HepG2 (cell line): ENCODE results near the gene TTLL12. TPM values are rescaled to one million over a fixed set of nuclear protein-coding genes. Genes with fewer than 3 reads are reported as not detected.

ENCODE experiments used
- ATAC-seq: fragments of 200-7000 bp; cut with Tn5 transposase; 3 replicates; pipeline ENCODE4 v1.9.1; 2020; ENCODE audit warnings: mild to moderate bottlenecking, moderate library complexity
- BruUV-seq: library from RNA; stranded (reverse); fragments of 400-500 nt; replicated peaks from 2 replicates; lab custom pipeline; 2021; lab: Mats Ljungman, UMichigan
- CTCF ChIA-PET: fragments of 300-600 bp; formaldehyde crosslinking; extraction: SDS; loops from one replicate; lab custom pipeline; 2021; ENCODE audit warnings: low total read pairs, inconsistent platforms, low intra/inter-chr PET ratio; lab: Yijun Ruan, JAX
- POLR2A ChIA-PET: fragments of 350-600 bp; sonication (Branson Sonifier 250); formaldehyde crosslinking; loops from one replicate; lab custom pipeline; 2020; ENCODE audit warnings: antibody characterized with exemption, inconsistent platforms; lab: Yijun Ruan, JAX
- DNase-seq: peaks from one replicate; pipeline ENCODE4 v3.0.0-alpha.2; 2015; ENCODE audit warnings: low spot score
- FAIRE-seq: peaks from 3 replicates; lab custom pipeline; 2011; peaks lifted over from hg19 to GRCh38; lab: Jason Lieb, UNC
- H2AFZ ChIP-seq: one replicate; pipeline ENCODE4 v1.6.1; 2011; ENCODE audit warnings: low read length, inconsistent platforms
- H3K27ac ChIP-seq: fragments of 300-600 bp; 3 replicates; pipeline ENCODE4 v1.8.0; 2011; ENCODE audit warnings: mixed run types, mild to moderate bottlenecking, mixed read lengths, low read length, inconsistent platforms; ENCODE audit not compliant: insufficient read depth; ENCODE audit errors: extremely low read length
- H3K27me3 ChIP-seq, 2 experiments: fragments of 200-600 bp in 1 of 2; 2 replicates in 1 of 2; 3 replicates in 1 of 2; pipeline versions ENCODE4 v1.6.0 to v1.8.0; 2011; ENCODE audit warnings: low read length in 2 of 2, mild to moderate bottlenecking in 2 of 2, moderate library complexity in 2 of 2, inconsistent platforms in 1 of 2; ENCODE audit not compliant: insufficient read depth in 2 of 2, control insufficient read depth in 1 of 2
- H3K36me3 ChIP-seq, 2 experiments: fragments of 200-600 bp in 1 of 2; replicated peaks in 1 of 2; 2 replicates in 1 of 2; 3 replicates in 1 of 2; pipeline versions ENCODE4 v1.5.1 to v1.8.0; 2011; ENCODE audit warnings: low read length in 2 of 2, inconsistent platforms in 1 of 2; ENCODE audit not compliant: insufficient read depth in 2 of 2, control insufficient read depth in 1 of 2
- H3K4me1 ChIP-seq: 2 replicates; pipeline ENCODE4 v1.5.1; 2012; ENCODE audit warnings: low read length, inconsistent platforms; ENCODE audit not compliant: insufficient read depth
- H3K4me2 ChIP-seq: 2 replicates; pipeline ENCODE4 v1.6.0; 2011; ENCODE audit warnings: low read depth, low read length, inconsistent platforms
- H3K4me3 ChIP-seq, 3 experiments: fragments of 200-600 bp in 1 of 3; sonication (generic), shearing (Covaris generic) in 1 of 3; replicated peaks in 1 of 3; 2 replicates each; pipeline ENCODE4 v1.5.1; 2011 to 2016; ENCODE audit warnings: low read length in 3 of 3, inconsistent platforms in 2 of 3, low read depth in 2 of 3, mild to moderate bottlenecking in 2 of 3, control low read depth in 1 of 3, mixed read lengths in 1 of 3; ENCODE audit not compliant: insufficient read depth in 1 of 3
- H3K79me2 ChIP-seq: one replicate; pipeline ENCODE4 v1.6.1; 2011; ENCODE audit warnings: low read length, inconsistent platforms; ENCODE audit not compliant: insufficient read depth
- H3K9ac ChIP-seq: 2 replicates; pipeline ENCODE4 v1.6.0; 2011; ENCODE audit warnings: mild to moderate bottlenecking, low read depth, low read length, inconsistent platforms; ENCODE audit not compliant: insufficient read depth
- H3K9me3 ChIP-seq: 2 replicates; pipeline ENCODE4 v1.5.1; 2012; ENCODE audit warnings: mild to moderate bottlenecking, low read length
- H4K20me1 ChIP-seq: 2 replicates; pipeline ENCODE4 v1.6.0; 2011; ENCODE audit warnings: inconsistent platforms, mild to moderate bottlenecking, low read length, moderate library complexity; ENCODE audit not compliant: insufficient read depth
- EP300 ChIP-seq, 3 experiments: sonication (generic) in 1 of 3; formaldehyde crosslinking in 1 of 3; IDR thresholded peaks; 2 replicates each; pipeline versions ENCODE4 v1.5.1 to v1.6.1; 2011 to 2020; ENCODE audit warnings: low read depth in 2 of 3, low read length in 2 of 3, borderline replicate concordance in 1 of 3, improper control_type of control experiment in 1 of 3, mild to moderate bottlenecking in 1 of 3, missing genetic modification reagents in 1 of 3, moderate library complexity in 1 of 3
- FOXA3 ChIP-seq: IDR thresholded peaks from 2 replicates; pipeline ENCODE4 v1.6.1; 2016; ENCODE audit warnings: missing genetic modification reagents, missing compliant biosample characterization
- HNRNPL ChIP-seq: fragments of 200-400 bp; formaldehyde crosslinking; IDR thresholded peaks from 2 replicates; pipeline ENCODE4 v1.6.1; 2017; ENCODE audit warnings: mild to moderate bottlenecking, low read depth, low read length
- KLF15 ChIP-seq: sonication (generic); formaldehyde crosslinking; IDR thresholded peaks from 2 replicates; pipeline ENCODE4 v1.8.1; 2023; ENCODE audit warnings: borderline replicate concordance, mild to moderate bottlenecking, inconsistent platforms, missing genetic modification reagents, mixed read lengths
- MYNN ChIP-seq: sonication (generic); formaldehyde crosslinking; IDR thresholded peaks from 2 replicates; pipeline ENCODE4 v1.4.0; 2020; ENCODE audit warnings: mild to moderate bottlenecking, low read depth, missing genetic modification reagents
- NFYB ChIP-seq: sonication (generic); formaldehyde crosslinking; IDR thresholded peaks from 2 replicates; pipeline ENCODE4 v1.4.0; 2020; ENCODE audit warnings: missing genetic modification reagents
- PLRG1 ChIP-seq: fragments of 450-650 bp; conservative IDR thresholded peaks from 2 replicates; pipeline ENCODE4 v1.6.1; 2016
- POGZ ChIP-seq: sonication (generic); formaldehyde crosslinking; IDR thresholded peaks from 2 replicates; pipeline ENCODE4 v1.4.0; 2020; ENCODE audit warnings: mild to moderate bottlenecking, missing genetic modification reagents
- RBM22 ChIP-seq: fragments of 200-400 bp; formaldehyde crosslinking; optimal IDR thresholded peaks from 2 replicates; pipeline ENCODE3; 2017; ENCODE audit warnings: mild to moderate bottlenecking, low read length, moderate library complexity
- REL ChIP-seq: sonication (generic); formaldehyde crosslinking; conservative IDR thresholded peaks from 2 replicates; pipeline ENCODE4 v1.8.0; 2022; ENCODE audit warnings: mild to moderate bottlenecking, missing genetic modification reagents, moderate library complexity
- RFXANK ChIP-seq: IDR thresholded peaks from 2 replicates; pipeline ENCODE4 v1.6.1; 2016
- TARDBP ChIP-seq: sonication (generic); formaldehyde crosslinking; IDR thresholded peaks from 2 replicates; pipeline ENCODE4 v1.8.0; 2022; ENCODE audit warnings: mild to moderate bottlenecking, missing genetic modification reagents
- TBL1XR1 ChIP-seq: fragments of 150-350 bp; IDR thresholded peaks from 2 replicates; pipeline ENCODE4 v1.6.1; 2014; ENCODE audit warnings: borderline replicate concordance, low read length; ENCODE audit not compliant: partially characterized antibody
- TMF1 ChIP-seq: sonication (generic); formaldehyde crosslinking; IDR thresholded peaks from 2 replicates; pipeline ENCODE4 v1.8.1; 2022; ENCODE audit warnings: low read depth, missing genetic modification reagents
- ZMYM3 ChIP-seq: sonication (generic); formaldehyde crosslinking; IDR thresholded peaks from 2 replicates; pipeline ENCODE4 v1.5.1; 2020; ENCODE audit warnings: mild to moderate bottlenecking, missing genetic modification reagents
- ZNF180 ChIP-seq: sonication (generic); formaldehyde crosslinking; IDR thresholded peaks from 2 replicates; pipeline ENCODE4 v1.4.0; 2020; ENCODE audit warnings: low read depth, missing genetic modification reagents, borderline replicate concordance
- ZNF34 ChIP-seq: sonication (generic); formaldehyde crosslinking; IDR thresholded peaks from 2 replicates; pipeline ENCODE4 v1.4.0; 2020; ENCODE audit warnings: mild to moderate bottlenecking, missing genetic modification reagents, borderline replicate concordance
- whole genome bisulfite sequencing: methylation state at CpG from one replicate; pipeline ENCODE4 v1.1.6; 2017; ENCODE audit warnings: low lambda C conversion rate; 5-methylcytosine and 5-hydroxymethylcytosine counted together
- in situ Hi-C: cut with HindIII; loops from 2 replicates; pipeline ENCODE4 v1.10.0; 2017; ENCODE audit warnings: low pct_unique_long_range_greater_than_20kb; ENCODE audit not compliant: extremely low pct_ligation_motif_present
- intact Hi-C: fragments of 100-400 bp; cut with micrococcal nuclease; formaldehyde crosslinking; loops from one replicate; pipeline ENCODE4 v1.10.0; 2022; ENCODE audit not compliant: unreplicated experiment
- polyA plus RNA-seq, 8 experiments: library from polyadenylated mRNA; depleted of rRNA in 3 of 8; stranded (reverse) in 7 of 8; unstranded in 1 of 8; fragments of >200 nt; fragmentation: Illumina TruSeq in 4 of 8; extraction: Trizol in 4 of 8; gene quantifications; 2 replicates each; pipeline versions ENCODE4 v1.2.1 to v1.2.3, GENCODE V29; 2011 to 2016; ENCODE audit warnings: low read depth in 4 of 8, missing spikeins in 1 of 8, mixed read lengths in 1 of 8; ENCODE audit not compliant: insufficient read depth in 1 of 8
- total RNA-seq, 5 experiments: library from RNA; depleted of rRNA; stranded (reverse); fragments of >200 nt; fragmentation: Illumina TruSeq; extraction: Trizol; gene quantifications; 2 replicates each; pipeline ENCODE4 v1.2.3, GENCODE V29; 2016; ENCODE audit warnings: low read depth in 1 of 5
- TF ChIP-seq, protein P1 (sequence below): sonication (generic); formaldehyde crosslinking; IDR thresholded peaks from 2 replicates; pipeline ENCODE4 v1.8.1; 2023; ENCODE audit warnings: missing genetic modification reagents, inconsistent platforms, borderline replicate concordance

TTLL12 gene
- total and polyA plus RNA-seq, 2 of the 13 experiments (the other 11 are each of a cell fraction or from before 2014, with no cell fraction given), result 11.9 to 38.1 TPM

DNA sequence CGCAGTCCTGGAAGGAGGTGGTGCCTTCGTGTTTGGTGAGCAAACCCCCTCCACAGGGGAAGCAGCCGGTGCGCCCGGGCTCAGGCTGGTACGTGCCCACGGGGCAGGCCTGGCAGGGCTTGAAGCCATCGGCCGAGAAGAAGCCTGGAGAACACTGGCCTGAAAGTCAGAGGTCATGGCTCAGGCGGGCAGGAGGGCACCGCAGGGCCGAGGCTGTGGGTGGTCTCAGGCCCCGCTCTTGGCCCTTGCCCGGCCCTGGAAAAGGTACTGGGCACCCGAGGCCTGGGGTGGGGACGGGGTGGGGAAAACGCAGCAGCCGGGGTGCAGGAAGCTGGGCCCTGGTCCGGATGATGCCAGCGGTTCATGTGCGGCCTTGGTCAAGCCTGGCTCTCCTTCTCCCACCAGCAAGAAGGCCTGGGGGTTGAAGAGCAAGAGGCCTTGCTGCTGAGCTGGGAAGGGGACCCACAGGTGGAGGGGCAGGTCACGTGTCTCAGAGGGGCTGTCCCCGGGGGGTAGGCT is 25.6 kb upstream of the TTLL12 start:
- FAIRE-seq (no peak), DNase-seq (no peak), ATAC-seq (no peak)
- TF ChIP-seq ZNF34 (CRISPR knock-in tag), result no peak
- no peak for TF ChIP-seq TMF1 (CRISPR knock-in tag)
- no peak for TF ChIP-seq KLF15 (CRISPR knock-in tag)
- no peak for TF ChIP-seq HNRNPL
- TF ChIP-seq FOXA3 (CRISPR knock-in tag), result no peak
- no peak for TF ChIP-seq PLRG1
- no peak for TF ChIP-seq EP300 (IDR thresholded peaks at IDR 0.05; ENCODE audit: low read depth in 2 of 2, low read length in 2 of 2)
- TF ChIP-seq EP300 (CRISPR knock-in tag; IDR thresholded peaks at IDR 0.05; ENCODE audit: borderline replicate concordance), result no peak
- TF ChIP-seq ZMYM3 (CRISPR knock-in tag), result no peak
- Histone ChIP-seq H3K27me3 (peaks cover 18 to 53% of the 10 kb centered on the region in 2 experiments; a peak in 4 of 5 replicates), H2AFZ (no peak overlapping the region), H4K20me1 (no peaks in the 10 kb centered on the region), H3K79me2 (no peaks in the 10 kb centered on the region), H3K9me3 (no peaks in the 10 kb centered on the region), H3K27ac (no peak overlapping the region), H3K4me2 (no peak overlapping the region), H3K36me3 (no peaks in the 10 kb centered on the region), H3K4me1 (no peaks in the 10 kb centered on the region), H3K4me3 (no peak overlapping the region), H3K9ac (no peak overlapping the region)
- 20% methylated on average over 5 of the region's 23 CpGs for WGBS
- in situ Hi-C loops, result no loop called here
- ChIA-PET POLR2A (no interaction called here), CTCF (no interaction called here)
- intact Hi-C loops, result no loop called here
- no TSS peak for BruUV-seq

DNA sequence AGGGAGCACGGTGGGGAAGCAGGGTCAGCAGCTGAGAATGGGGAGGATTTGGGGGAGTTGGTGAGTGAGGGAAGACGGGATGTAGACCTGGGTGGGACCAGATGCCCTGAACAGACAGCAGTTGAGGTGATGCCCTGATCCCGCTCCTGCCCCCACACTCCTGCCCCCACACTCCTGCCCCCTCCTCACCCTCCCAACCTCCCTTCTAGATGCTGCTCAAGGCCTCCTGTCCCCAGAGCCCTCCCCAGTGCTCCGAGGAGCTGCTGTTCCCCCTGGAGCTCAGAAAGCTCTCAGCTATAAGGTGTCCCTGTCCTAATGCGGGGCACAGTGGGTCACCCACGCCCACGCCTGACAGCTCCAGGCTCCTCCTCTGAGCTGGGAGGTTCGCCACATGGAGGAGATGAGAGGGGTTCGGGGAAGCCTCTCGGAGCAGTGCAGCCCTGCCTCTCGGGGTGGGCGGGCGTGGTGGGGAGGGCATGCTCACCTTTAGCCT is 25.1 kb upstream of the TTLL12 start:
- H3K79me2 ChIP-seq, result no peaks in the 10 kb centered on the region
- ATAC-seq (no peak), FAIRE-seq (no peak), DNase-seq (no peak)
- H3K9me3 ChIP-seq, result no peaks in the 10 kb centered on the region
- no TSS peak for BruUV-seq
- WGBS, result 14% methylated on average over 4 of the region's 13 CpGs
- no peaks in the 10 kb centered on the region for H4K20me1 ChIP-seq
- in situ Hi-C loops (no loop called here), intact Hi-C loops (no loop called here)
- ChIA-PET POLR2A (no interaction called here), CTCF (no interaction called here)
- no peak overlapping the region for H3K27ac ChIP-seq
- no peak overlapping the region for H3K4me3 ChIP-seq
- H2AFZ ChIP-seq, result no peak overlapping the region
- peaks cover 18 to 58% of the 10 kb centered on the region in 2 experiments; a peak in 4 of 5 replicates for H3K27me3 ChIP-seq
- no peaks in the 10 kb centered on the region for H3K36me3 ChIP-seq
- no peak overlapping the region for H3K4me2 ChIP-seq
- H3K9ac ChIP-seq, result no peak overlapping the region
- H3K4me1 ChIP-seq, result no peaks in the 10 kb centered on the region
- TF ChIP-seq TBL1XR1, result no peak
- TF ChIP-seq RBM22, result no peak
- no peak for TF ChIP-seq POGZ (CRISPR knock-in tag)
- TF ChIP-seq MYNN (CRISPR knock-in tag), result no peak
- TF ChIP-seq TARDBP (CRISPR knock-in tag), result no peak
- TF ChIP-seq ZNF180 (CRISPR knock-in tag), result no peak
- TF ChIP-seq RFXANK (CRISPR knock-in tag), result no peak
- TF ChIP-seq REL (CRISPR knock-in tag), result no peak
- TF ChIP-seq, protein P1, sequence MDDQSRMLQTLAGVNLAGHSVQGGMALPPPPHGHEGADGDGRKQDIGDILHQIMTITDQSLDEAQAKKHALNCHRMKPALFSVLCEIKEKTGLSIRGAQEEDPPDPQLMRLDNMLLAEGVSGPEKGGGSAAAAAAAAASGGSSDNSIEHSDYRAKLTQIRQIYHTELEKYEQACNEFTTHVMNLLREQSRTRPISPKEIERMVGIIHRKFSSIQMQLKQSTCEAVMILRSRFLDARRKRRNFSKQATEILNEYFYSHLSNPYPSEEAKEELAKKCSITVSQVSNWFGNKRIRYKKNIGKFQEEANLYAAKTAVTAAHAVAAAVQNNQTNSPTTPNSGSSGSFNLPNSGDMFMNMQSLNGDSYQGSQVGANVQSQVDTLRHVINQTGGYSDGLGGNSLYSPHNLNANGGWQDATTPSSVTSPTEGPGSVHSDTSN, result no peak
- no peak for TF ChIP-seq NFYB
